ENCODE measurements around the gene ANKRD7.

DNA sequence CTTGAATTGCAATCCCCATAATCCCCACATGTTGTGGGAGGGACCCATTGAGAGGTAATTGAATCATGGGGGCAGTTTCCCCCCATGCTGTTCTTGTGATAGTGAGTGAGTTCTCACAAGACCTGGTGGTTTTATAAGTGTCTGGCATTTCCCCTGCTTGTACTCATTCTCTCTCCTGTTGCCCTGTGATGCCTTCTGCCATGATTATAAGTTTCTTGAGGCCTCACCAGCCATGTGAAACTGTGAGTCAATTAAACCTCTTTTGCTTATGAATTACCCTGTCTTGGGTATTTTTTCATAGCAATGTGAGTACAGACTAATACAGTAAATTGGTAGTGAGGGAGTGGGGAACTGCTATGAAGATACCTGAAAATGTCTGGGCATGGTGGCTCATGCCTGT lies 65.0 kb downstream of the ANKRD7 start:
- TF ChIP-seq GATA2 (IDR thresholded peaks at IDR 0.05; ENCODE audit: low read depth, low read length) (no peak), GATA3 (IDR thresholded peaks at IDR 0.05; ENCODE audit: low read depth, low read length) (no peak)
